Measurements from ENCODE around the gene VGLL2.
"Not testable (repeated sequence)": the region's sequence is repeated elsewhere in the genome, so short reads cannot be mapped to it uniquely, and the experiment has no call there.

VGLL2 gene

GRCh38 chr6:117231466-117231865, 33.9 kb upstream of the VGLL2 start:
- no peak for TF ChIP-seq CTCF (conservative IDR thresholded peaks at IDR 0.05)
- no peak for TF ChIP-seq ZFX (IDR thresholded peaks at IDR 0.05)
- H3K27ac ChIP-seq = no peak overlapping the region

DNA sequence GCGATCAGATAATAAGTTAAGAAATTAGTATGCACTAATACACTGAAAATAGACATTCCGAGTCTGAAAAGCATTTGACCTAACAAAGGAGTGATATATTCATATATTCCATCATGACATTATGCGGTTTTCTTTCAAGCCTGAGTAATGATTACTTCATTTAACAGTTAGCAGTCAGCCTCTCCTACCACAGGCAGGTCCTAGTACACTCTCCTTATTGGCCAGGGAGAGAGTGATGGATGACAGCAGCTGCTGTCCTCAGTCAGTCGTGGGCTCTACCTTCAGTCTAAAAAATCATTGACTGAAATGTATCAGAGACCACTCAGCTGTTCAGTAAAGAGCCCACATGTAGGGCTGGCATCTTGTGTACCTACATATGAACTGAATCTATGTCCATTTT, 33.2 kb upstream of the VGLL2 start:
- TF ChIP-seq CTCF (conservative IDR thresholded peaks at IDR 0.05) (no peak), ZFX (IDR thresholded peaks at IDR 0.05) (no peak)
- no peak overlapping the region for H3K27ac ChIP-seq

GRCh38 chr6:117233145-117233544, 32.2 kb upstream of the VGLL2 start:
- no peak overlapping the region for H3K27ac ChIP-seq
- TF ChIP-seq CTCF (conservative IDR thresholded peaks at IDR 0.05) (no peak), ZFX (IDR thresholded peaks at IDR 0.05) (no peak)

DNA sequence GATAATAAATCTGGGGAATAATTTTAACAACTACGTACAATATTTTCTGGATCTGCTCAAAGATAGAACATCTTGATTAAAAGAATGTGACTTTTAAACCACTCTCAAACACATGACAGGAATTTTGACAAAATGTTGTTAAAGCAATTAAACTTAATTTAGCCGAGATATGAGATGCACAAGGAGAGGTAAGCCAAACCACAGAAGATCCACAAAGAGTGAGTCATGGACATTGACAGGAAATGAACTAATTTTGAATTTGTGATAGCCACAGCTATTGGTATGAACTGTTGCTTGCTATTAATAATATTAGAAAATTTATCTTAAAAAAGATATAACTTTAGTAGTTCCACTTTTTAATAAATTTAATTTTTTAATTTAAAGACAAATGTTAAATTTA, 27.8 kb upstream of the VGLL2 start:
- H3K27ac ChIP-seq = no peak overlapping the region
- TF ChIP-seq CTCF (conservative IDR thresholded peaks at IDR 0.05) (no peak), ZFX (IDR thresholded peaks at IDR 0.05) (no peak)

DNA sequence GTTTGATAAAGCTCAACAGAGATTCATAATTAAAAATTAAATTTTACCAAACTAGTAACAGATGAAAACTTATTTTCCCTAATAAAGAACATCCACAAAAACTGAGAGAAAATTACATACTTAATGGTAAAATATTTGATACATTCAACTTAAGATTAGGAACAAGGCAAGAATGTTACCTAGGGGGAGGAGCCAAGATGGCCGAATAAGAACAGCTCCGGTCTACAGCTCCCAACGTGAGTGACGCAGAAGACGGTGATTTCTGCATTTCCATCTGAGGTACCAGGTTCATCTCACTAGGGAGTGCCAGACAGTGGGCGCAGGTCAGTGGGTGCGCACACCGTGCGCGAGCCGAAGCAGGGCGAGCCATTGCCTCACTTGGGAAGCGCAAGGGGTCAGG, 20.8 kb upstream of the VGLL2 start:
- not testable (repeated sequence) for H3K27ac ChIP-seq

GRCh38 chr6:117244979-117245378, 20.4 kb upstream of the VGLL2 start:
- not testable (repeated sequence) for H3K27ac ChIP-seq

DNA sequence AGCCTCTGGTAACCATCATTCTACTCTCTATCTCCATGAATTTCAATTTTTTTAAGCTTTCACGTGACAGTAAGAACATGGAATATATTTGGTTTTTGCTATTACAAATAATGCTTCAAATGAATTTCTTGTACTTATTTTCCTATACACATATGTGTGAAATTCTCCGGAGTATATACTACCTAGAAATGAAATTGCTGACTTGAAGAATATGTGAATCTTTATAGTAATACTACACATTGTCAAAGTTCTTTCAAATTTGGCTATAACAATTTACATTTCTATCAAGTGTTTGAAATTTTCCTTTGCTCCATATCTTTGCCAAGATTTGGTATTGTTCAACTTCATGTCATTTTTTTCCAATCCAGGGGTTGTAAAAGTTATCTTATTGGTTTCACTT, 11.6 kb upstream of the VGLL2 start:
- no peak overlapping the region for H3K27ac ChIP-seq
- TF ChIP-seq CTCF (conservative IDR thresholded peaks at IDR 0.05) (no peak), ZFX (IDR thresholded peaks at IDR 0.05) (no peak)

DNA sequence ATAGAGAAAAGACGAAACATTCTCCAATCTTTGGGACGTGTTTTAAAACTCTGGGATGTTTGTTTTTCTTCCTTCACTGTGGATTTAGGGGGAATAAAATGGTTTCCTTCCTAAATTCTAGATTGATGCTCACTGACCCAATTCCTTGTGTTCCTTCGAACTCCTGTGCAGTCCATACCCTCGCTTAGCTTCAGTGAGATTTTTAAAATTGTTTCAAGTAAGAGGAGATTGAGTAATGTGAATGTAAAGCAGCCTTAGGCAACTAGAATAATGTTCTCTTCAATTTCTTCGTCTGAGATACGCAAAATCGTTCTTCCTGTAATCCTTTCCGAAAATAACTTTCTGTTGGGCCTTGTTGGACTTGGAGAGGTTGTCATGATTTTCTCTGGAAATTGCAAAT, 2.6 kb upstream of the VGLL2 start:
- no peak for TF ChIP-seq CTCF (conservative IDR thresholded peaks at IDR 0.05)
- TF ChIP-seq ZFX (IDR thresholded peaks at IDR 0.05) = no peak
- no peak overlapping the region for H3K27ac ChIP-seq

GRCh38 chr6:117263353-117263927, 1.9 kb upstream of the VGLL2 start:
- TF ChIP-seq CTCF (conservative IDR thresholded peaks at IDR 0.05) = no peak
- TF ChIP-seq ZFX (IDR thresholded peaks at IDR 0.05) = no peak
- H3K27ac ChIP-seq = no peak overlapping the region
